Panc1 (cell line): Measurements from ENCODE around the gene ERICH3.

Experiments used
- CTCF ChIP-seq: fragments of 450-650 bp; IDR thresholded peaks from 2 replicates; pipeline ENCODE4 v1.5.1; 2017; ENCODE audit warnings: mild to moderate bottlenecking
- POLR2AphosphoS5 ChIP-seq: IDR thresholded peaks from 2 replicates; pipeline ENCODE4 v1.6.1; 2012; ENCODE audit warnings: mild to moderate bottlenecking, low read depth, low read length, moderate library complexity
- REST ChIP-seq, 2 experiments: IDR thresholded peaks; 2 replicates each; pipeline ENCODE4 v1.6.1; 2011 to 2012; ENCODE audit warnings: low read depth in 2 of 2, control low read depth in 1 of 2, low read length in 1 of 2, mild to moderate bottlenecking in 1 of 2, moderate library complexity in 1 of 2; ENCODE audit not compliant: insufficient read depth in 1 of 2
- SIN3A ChIP-seq: IDR thresholded peaks from 2 replicates; pipeline ENCODE4 v1.6.1; 2012; ENCODE audit warnings: low read depth, mild to moderate bottlenecking, low read length, moderate library complexity, borderline replicate concordance; ENCODE audit not compliant: insufficient read depth
- TCF7L2 ChIP-seq: IDR thresholded peaks from 2 replicates; pipeline ENCODE4 v1.6.1; 2011; ENCODE audit warnings: mild to moderate bottlenecking, low read depth, low read length, inconsistent platforms

GRCh38 chr1:74609810-74610371, 63.7 kb downstream of the ERICH3 start:
- no peak for TF ChIP-seq CTCF
- no peak for TF ChIP-seq REST (IDR thresholded peaks at IDR 0.05; ENCODE audit: insufficient read depth in 1 of 2, low read depth in 2 of 2, low read length in 1 of 2)
- no peak for TF ChIP-seq POLR2AphosphoS5
- no peak for TF ChIP-seq SIN3A
- TF ChIP-seq TCF7L2, result no peak
